Cardiac fibroblast (primary cell): ENCODE results near the gene AP3S2.
"Not testable (repeated sequence)": the region's sequence is repeated elsewhere in the genome, so short reads cannot be mapped to it uniquely, and the experiment has no call there.

ENCODE experiments used
- DNase-seq, 2 donors: peaks; one replicate each; pipeline versions ENCODE4 v3.0.0 to v3.0.0-alpha.2; 2010; ENCODE audit warnings: low read depth in 2 of 2
- H3K4me3 ChIP-seq, 2 donors: replicated peaks in 1 of 2; 1 replicate in 1 of 2; 2 replicates in 1 of 2; pipeline ENCODE4 v1.5.1; 2011; ENCODE audit warnings: low read depth in 2 of 2, low read length in 2 of 2, mild to moderate bottlenecking in 2 of 2, moderate library complexity in 1 of 2
- TF ChIP-seq, protein P1 (sequence below): IDR thresholded peaks from one replicate; pipeline ENCODE4 v1.5.1; 2011; ENCODE audit warnings: low read depth, mild to moderate bottlenecking, low read length, inconsistent platforms

The AP3S2 gene

DNA sequence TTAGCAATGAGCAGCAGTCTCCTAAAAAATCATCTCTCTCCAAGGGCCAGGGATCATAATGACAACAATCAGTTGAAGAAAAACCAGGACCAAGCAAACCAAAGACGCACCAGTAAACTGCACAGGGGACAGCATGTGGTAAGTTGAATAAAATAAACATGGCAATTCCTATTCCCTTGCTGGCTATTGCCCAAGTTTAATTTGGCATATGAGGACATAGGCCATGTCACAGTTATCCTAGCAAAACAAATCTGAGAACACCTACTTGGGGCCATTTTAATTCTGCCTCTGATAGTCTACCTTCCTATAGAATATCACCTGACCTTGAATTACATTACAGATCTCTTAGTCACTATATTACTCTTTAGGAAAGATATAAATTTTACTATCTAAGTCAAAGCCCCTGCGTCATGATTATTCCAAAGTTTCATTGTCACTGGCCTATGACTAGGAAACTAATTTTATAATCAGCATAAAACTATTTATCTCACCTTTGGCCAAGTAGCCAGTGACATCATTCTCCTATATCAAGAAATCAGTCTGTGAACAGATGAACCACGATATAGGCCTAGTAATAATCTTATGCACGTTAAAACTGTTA lies 23.0 kb downstream of the AP3S2 start:
- TF ChIP-seq, protein P1, sequence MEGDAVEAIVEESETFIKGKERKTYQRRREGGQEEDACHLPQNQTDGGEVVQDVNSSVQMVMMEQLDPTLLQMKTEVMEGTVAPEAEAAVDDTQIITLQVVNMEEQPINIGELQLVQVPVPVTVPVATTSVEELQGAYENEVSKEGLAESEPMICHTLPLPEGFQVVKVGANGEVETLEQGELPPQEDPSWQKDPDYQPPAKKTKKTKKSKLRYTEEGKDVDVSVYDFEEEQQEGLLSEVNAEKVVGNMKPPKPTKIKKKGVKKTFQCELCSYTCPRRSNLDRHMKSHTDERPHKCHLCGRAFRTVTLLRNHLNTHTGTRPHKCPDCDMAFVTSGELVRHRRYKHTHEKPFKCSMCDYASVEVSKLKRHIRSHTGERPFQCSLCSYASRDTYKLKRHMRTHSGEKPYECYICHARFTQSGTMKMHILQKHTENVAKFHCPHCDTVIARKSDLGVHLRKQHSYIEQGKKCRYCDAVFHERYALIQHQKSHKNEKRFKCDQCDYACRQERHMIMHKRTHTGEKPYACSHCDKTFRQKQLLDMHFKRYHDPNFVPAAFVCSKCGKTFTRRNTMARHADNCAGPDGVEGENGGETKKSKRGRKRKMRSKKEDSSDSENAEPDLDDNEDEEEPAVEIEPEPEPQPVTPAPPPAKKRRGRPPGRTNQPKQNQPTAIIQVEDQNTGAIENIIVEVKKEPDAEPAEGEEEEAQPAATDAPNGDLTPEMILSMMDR, result no peak
- DNase-seq, result no peak

DNA sequence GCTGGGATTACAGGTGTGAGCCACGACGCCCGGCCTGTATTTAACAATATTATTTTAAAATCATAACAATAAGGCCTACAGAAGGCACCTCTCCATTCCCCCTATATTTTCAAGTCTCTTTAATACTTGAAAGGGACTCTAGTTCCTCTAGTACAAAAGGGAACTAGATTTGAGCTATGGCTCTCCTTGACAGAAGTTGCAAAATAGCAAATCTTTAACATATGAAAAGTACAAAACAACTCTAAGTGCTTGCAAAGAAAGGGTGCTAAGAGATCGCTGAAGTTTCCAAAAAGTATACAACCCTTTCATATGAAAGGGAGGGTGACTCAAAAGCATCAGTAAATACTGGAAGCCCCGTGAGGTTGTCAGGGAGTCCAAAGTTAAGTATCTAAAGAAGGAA lies 23.8 kb downstream of the AP3S2 start:
- no peak overlapping the region for H3K4me3 ChIP-seq
- TF ChIP-seq, protein P1, result no peak
- DNase-seq, result no peak

More for the DNA sequence above, 23.0 kb downstream of the AP3S2 start:
- H3K4me3 ChIP-seq, result no peak overlapping the region

DNA sequence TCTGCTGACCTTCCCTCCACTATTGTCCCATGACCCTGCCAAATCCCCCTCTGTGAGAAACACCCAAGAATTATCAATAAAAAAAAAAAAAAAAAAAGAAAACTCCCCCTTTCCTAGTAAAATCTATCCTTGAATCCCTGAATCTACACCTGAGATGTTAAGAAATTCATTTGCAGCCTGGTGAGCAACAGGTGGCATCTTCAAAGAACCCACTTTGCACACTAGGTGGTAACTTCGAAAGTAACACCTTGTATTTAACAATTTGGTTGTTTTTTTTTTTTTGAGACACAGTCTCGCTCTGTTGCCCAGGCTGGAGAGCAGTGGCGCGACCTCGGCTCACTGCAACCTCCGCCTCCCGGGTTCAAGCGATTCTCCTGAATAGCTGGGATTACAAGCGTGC lies 24.3 kb downstream of the AP3S2 start:
- not testable (repeated sequence) for H3K4me3 ChIP-seq, DNase-seq

DNA sequence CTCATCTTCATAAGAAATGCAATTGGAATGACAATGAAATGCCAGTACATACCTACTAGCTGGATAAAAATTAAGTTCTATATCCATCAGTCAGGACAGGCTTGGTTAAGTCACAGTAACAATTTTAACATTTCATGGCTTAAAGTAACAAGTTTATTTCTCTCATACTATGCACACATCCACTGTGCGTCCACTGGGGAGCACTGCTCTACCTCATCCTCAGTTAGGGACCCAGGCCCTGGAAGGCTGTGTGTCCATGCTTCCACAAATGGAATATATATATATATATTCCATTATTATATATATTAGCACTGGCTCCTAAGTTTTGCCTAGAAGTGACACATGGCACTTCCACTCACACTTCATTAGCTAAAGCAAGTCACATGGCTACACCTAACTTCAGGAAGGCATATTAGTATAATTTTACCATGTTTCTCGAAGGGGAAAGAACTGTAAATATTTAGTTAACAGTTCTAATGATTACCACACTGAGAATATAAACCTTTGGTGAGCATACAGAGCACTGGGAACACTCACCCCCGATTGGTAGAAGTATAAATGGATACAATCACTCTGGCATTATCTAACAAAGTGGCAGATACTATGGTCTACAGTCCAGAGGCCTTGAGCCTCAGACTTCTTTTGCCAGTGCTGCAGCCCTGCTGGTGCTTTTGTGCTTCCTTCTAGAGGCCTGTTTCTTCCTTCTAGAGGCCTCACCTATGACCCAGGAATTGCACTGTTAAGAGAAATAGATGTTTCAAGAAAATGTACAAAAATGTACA lies 28.6 kb downstream of the AP3S2 start:
- TF ChIP-seq, protein P1, result no peak
- H3K4me3 ChIP-seq, result no peak overlapping the region
- no peak for DNase-seq

DNA sequence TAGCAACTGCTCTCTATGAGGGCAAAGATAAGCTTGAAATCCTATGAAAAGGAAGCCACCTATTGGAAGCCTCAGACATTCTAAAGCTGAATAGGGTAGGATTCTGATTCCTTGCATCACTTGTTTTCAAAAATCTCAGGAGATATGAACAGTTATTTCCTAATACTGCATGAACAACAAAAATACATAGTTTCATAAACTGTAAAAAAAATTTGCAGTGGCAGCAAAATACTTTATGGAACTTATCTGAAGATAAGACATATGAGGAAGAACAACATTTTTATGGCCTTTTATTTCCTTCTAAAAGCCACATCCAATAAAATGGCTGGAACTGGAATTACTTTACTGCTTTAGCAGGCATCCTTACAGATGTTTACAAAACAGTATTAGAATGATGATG lies 29.9 kb downstream of the AP3S2 start:
- no peak overlapping the region for H3K4me3 ChIP-seq
- TF ChIP-seq, protein P1, result peak; percentile 3
- peak; percentile 41 to 63 for DNase-seq

DNA sequence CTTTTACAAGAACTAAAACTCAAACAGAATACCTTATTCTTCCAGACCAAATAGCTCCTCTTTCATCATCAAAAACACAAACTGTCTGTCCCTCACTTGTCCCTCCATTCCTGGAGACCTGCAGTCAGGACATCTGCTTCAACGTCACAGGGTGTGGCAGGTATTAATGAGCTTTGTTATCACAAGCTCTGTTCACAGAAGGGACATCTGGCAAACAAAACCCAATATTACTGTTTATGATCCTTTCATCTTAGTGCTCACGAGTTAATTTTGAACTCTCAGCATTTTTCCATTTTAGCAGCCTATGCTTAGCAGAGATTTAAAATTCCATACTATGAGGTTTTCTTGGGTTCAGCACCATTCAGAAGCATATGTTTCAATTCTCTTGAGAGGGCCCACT lies 32.9 kb downstream of the AP3S2 start:
- TF ChIP-seq, protein P1, result no peak
- no peak overlapping the region for H3K4me3 ChIP-seq
- DNase-seq, result no peak

DNA sequence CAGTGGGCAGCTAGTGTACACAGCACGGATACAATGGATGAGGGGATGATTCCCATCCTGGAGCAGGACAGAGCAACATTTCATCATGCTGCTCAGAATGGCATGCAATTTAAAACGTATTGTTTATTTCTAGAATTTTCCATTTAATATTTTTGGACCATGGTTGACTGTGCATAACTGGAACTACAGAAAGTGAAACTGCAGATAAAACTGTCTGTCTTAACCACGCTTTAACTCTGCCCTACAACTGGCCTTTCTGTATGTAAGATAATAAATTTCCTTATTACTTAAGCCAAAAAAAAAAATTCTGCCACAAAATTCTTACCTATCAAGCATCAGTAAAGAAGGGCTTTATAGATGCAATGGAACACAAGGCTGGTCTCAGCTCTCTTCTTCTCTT lies 33.4 kb downstream of the AP3S2 start:
- peak in 1 of 2 donors; percentile 22 for DNase-seq
- TF ChIP-seq, protein P1, result no peak
- no peak overlapping the region for H3K4me3 ChIP-seq
